HEK293T (cell line): ENCODE data around the gene MACROD2.

Experiments
- CTCF ChIA-PET: fragments of 350-600 bp; formaldehyde crosslinking; extraction: SDS; loops from one replicate; lab custom pipeline; 2021; ENCODE audit warnings: antibody characterized with exemption, inconsistent platforms; lab: Yijun Ruan, JAX
- POLR2A ChIA-PET: fragments of 350-600 bp; formaldehyde crosslinking; extraction: SDS; loops from one replicate; lab custom pipeline; 2020; ENCODE audit warnings: antibody characterized with exemption, inconsistent platforms; lab: Yijun Ruan, JAX
- DNase-seq: peaks from one replicate; pipeline ENCODE4 v3.0.0; 2012; ENCODE audit warnings: mixed read lengths; ENCODE audit errors: extremely low spot score
- ARNT ChIP-seq: fragments of 450-650 bp; IDR thresholded peaks from 2 replicates; pipeline ENCODE4 v1.6.1; 2017; ENCODE audit warnings: mild to moderate bottlenecking
- BHLHE40 ChIP-seq: fragments of 450-650 bp; IDR thresholded peaks from 2 replicates; pipeline ENCODE4 v1.6.1; 2016; ENCODE audit warnings: mild to moderate bottlenecking, moderate library complexity, borderline replicate concordance
- CTBP1 ChIP-seq: fragments of 450-650 bp; IDR thresholded peaks from 2 replicates; pipeline ENCODE4 v1.6.1; 2016; ENCODE audit warnings: borderline replicate concordance
- ELF4 ChIP-seq: fragments of 450-650 bp; IDR thresholded peaks from 2 replicates; pipeline ENCODE4 v1.6.1; 2017; ENCODE audit warnings: antibody characterized with exemption
- FOXA1 ChIP-seq: fragments of 450-650 bp; IDR thresholded peaks from 2 replicates; pipeline ENCODE4 v1.6.1; 2016; ENCODE audit warnings: mild to moderate bottlenecking
- FOXK2 ChIP-seq: fragments of 450-650 bp; IDR thresholded peaks from 2 replicates; pipeline ENCODE4 v1.6.1; 2016; ENCODE audit warnings: mild to moderate bottlenecking
- FOXM1 ChIP-seq: fragments of 450-650 bp; IDR thresholded peaks from 2 replicates; pipeline ENCODE4 v1.6.1; 2017; ENCODE audit warnings: mild to moderate bottlenecking, borderline replicate concordance
- HDGF ChIP-seq: fragments of 450-650 bp; IDR thresholded peaks from 2 replicates; pipeline ENCODE4 v1.6.1; 2017; ENCODE audit warnings: antibody characterized with exemption, borderline replicate concordance
- L3MBTL2 ChIP-seq: fragments of 450-650 bp; conservative IDR thresholded peaks from 2 replicates; pipeline ENCODE4 v1.6.1; 2016; ENCODE audit warnings: mild to moderate bottlenecking
- LEF1 ChIP-seq: fragments of 450-650 bp; IDR thresholded peaks from 2 replicates; pipeline ENCODE4 v1.6.1; 2017; ENCODE audit warnings: mild to moderate bottlenecking, borderline replicate concordance
- NFRKB ChIP-seq: fragments of 450-650 bp; IDR thresholded peaks from 2 replicates; pipeline ENCODE4 v1.6.1; 2016; ENCODE audit warnings: mild to moderate bottlenecking, moderate library complexity
- SP1 ChIP-seq: fragments of 450-650 bp; IDR thresholded peaks from 2 replicates; pipeline ENCODE4 v1.6.1; 2017
- SUZ12 ChIP-seq: fragments of 450-650 bp; IDR thresholded peaks from 2 replicates; pipeline ENCODE4 v1.6.1; 2016; ENCODE audit warnings: mild to moderate bottlenecking
- TARDBP ChIP-seq: fragments of 450-650 bp; IDR thresholded peaks from 2 replicates; pipeline ENCODE4 v1.6.1; 2016
- ZNF384 ChIP-seq: fragments of 450-650 bp; IDR thresholded peaks from 2 replicates; pipeline ENCODE4 v1.6.1; 2016
- TF ChIP-seq, protein P1 (sequence below): fragments of 450-650 bp; IDR thresholded peaks from 2 replicates; pipeline ENCODE4 v1.6.1; 2016

MACROD2 gene

DNA sequence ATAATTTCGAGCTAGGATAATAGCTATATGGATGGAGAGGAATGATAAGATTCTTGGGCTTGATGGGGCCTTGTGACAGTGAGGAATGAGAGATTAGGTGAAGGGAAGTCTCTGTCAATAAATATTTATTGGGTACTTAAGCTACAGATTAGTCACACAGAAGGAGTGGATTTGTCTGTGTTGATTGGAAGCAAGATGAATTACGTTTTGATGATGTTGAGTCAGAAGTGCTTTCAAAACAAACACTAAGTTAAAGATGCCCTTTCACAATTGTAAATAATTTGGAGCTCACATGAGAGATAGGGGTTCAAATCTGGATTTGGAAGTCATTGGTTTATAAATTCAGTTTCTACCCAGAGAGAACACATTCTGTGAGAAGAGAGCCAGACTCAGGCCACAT lies 1743.7 kb downstream of the MACROD2 start:
- TF ChIP-seq FOXM1 = no peak
- no peak for TF ChIP-seq ELF4
- TF ChIP-seq, protein P1, sequence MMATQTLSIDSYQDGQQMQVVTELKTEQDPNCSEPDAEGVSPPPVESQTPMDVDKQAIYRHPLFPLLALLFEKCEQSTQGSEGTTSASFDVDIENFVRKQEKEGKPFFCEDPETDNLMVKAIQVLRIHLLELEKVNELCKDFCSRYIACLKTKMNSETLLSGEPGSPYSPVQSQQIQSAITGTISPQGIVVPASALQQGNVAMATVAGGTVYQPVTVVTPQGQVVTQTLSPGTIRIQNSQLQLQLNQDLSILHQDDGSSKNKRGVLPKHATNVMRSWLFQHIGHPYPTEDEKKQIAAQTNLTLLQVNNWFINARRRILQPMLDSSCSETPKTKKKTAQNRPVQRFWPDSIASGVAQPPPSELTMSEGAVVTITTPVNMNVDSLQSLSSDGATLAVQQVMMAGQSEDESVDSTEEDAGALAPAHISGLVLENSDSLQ = no peak
- no peak for TF ChIP-seq FOXK2
- DNase-seq = no peak
- POLR2A ChIA-PET = no interaction called here
- CTCF ChIA-PET = no interaction called here

DNA sequence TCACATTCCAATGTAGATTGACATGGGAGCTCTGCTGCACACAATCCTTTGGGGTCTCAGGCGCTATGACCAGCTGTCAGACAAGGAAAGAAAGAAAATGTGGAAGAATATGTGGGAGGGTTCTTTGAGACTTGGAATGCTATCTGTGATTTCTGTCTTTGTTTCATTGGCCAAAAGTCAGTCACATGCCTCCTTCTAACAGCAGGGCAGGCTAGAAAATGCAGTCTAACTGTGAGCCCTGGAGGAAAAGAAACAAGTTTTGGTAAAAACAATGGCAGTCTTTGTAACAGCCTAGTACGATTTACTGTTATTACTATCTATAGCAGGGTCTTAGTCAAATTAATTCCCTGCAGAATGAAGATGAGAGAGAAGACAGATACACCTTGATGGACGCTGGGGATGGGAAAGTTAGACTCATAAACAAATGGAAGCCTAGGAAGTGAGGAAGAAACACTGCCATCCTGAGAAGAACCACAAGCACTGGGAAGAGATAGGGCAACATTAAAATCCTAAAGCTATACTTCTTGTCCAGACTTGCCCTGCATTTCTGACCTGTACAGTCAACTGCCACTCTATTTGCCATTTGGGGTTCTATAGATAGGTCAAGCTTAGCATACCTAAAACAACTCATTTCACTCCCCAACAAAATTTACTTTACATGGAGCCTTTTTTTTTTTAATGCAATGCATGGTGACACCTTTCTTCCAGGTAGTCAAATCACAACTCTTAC lies 1744.9 kb downstream of the MACROD2 start:
- TF ChIP-seq HDGF (no peak), ARNT (no peak), NFRKB (no peak), TARDBP (no peak), FOXK2 (no peak), LEF1 (no peak), SP1 (no peak), CTBP1 (no peak), FOXM1 (no peak), FOXA1 (no peak)
- CTCF ChIA-PET = no interaction called here
- POLR2A ChIA-PET = no interaction called here
- no peak for DNase-seq

DNA sequence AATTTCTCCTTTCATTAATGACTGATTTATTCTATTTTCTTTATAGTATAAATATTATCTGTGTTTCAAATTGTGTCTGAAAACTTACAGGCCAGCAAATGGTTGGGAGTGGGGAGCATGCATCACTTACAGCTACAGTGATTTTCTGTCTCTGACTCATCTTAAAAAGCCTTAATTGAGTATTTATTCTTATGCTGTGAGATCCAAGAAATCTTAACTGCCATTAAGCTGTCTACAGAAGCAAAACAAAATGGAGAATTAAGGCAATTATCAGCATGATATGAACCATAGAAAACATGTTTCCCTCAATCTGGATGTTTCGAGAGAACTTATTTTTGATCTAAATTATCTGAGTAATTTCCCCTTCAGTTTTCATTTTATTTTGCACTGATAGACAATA lies 1746.8 kb downstream of the MACROD2 start:
- CTCF ChIA-PET = no interaction called here
- TF ChIP-seq CTBP1 = no peak
- no peak for TF ChIP-seq L3MBTL2
- no peak for TF ChIP-seq HDGF
- DNase-seq = no peak
- POLR2A ChIA-PET = no interaction called here

DNA sequence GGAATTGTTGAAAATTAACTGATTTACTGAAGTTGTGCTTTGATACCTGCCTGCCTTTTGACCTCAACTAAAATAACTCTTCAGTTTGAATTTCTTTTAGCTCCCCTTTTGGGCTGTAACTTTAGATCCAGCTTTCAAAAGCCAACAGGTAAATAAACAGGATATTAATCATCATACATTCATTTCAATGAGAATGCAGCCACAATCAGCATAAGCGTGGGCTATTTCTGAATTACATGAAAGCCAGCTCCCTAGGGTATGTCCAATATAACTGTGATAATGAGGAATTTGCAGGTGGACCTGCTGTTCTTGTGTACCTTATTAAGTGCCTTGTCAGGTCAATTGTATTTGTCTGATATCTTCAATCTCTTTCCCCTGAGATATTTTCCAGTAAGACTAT lies 1747.3 kb downstream of the MACROD2 start:
- ChIA-PET CTCF (no interaction called here), POLR2A (no interaction called here)
- TF ChIP-seq FOXA1 (no peak), LEF1 (no peak), ELF4 (no peak), HDGF (no peak), L3MBTL2 (no peak), ZNF384 (no peak), SUZ12 (no peak), CTBP1 (no peak), SP1 (no peak), FOXK2 (no peak), TARDBP (no peak), ARNT (no peak), FOXM1 (no peak), NFRKB (no peak), BHLHE40 (no peak)
- TF ChIP-seq, protein P1 = no peak
- no peak for DNase-seq

DNA sequence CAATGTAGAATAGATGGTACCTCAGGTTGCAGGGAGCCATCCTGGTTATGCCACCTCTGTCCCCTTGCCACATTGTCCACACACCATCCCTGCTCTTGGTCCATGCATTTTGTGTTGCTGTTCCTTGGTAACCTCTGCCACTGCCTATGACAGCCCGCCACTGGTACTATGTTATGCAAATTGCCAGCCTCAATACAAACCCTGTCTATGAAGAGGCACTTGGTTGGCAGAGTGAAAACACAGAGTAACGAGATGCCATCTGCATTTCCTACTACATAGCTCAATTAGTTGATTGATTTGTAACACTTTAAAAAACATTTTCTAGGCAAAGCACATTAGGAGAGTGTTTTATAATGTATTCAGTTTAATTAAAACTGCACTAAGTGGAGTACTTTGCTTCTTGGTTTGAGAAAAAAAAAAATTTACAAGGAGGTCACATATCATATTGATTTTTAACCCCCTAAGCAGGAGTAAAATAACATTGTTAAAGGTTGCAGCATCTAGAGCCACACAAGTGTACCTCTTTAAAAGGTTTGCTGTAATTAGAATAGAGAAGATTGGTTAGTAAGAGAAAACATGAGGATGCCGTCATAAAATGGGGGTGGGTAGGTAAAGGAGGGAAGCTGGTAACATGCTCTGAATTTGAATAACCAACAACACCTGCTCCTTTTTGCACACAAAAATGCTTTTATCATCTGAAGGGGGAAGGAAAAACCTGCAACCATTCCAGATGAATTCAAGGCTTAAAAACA lies 1760.9 kb downstream of the MACROD2 start:
- no peak for DNase-seq
- no peak for TF ChIP-seq CTBP1
- no peak for TF ChIP-seq L3MBTL2
- TF ChIP-seq, protein P1 = no peak
- TF ChIP-seq BHLHE40 = no peak
- TF ChIP-seq FOXA1 = no peak
- TF ChIP-seq NFRKB = no peak
- no peak for TF ChIP-seq TARDBP
- no peak for TF ChIP-seq LEF1
- TF ChIP-seq FOXM1 = no peak
- TF ChIP-seq ELF4 = no peak
- no peak for TF ChIP-seq FOXK2
- TF ChIP-seq ARNT = no peak
- no peak for TF ChIP-seq HDGF
- no peak for TF ChIP-seq SP1
- POLR2A ChIA-PET = no interaction called here
- CTCF ChIA-PET = interaction anchor here (0.6 kb wide), 1 partner anchor 1130 kb away, joined by 3 read pairs; no protein-coding TSS in a partner anchor

DNA sequence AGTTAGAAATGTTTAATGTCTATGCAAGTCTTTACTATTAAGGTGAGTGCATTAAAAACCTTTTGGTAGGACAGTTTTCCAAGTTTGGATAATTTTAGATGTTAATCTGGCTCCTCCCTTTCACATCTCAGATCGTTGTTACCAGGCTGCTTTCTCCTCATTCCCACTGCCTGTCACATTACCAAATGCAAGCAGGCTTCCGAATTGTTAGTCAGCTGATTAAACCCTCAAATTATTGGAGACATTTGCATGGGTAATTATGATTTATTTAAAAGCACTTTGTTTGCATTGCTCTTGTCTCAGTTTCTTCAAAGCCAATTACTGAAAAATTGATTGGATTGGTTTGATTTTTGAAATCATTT lies 1761.4 kb downstream of the MACROD2 start:
- POLR2A ChIA-PET = no interaction called here
- CTCF ChIA-PET = interaction anchor here (0.6 kb wide), 1 partner anchor 1131 kb away, joined by 3 read pairs; no protein-coding TSS in a partner anchor
- no peak for DNase-seq
- TF ChIP-seq FOXK2 (no peak), SP1 (no peak), BHLHE40 (no peak), FOXA1 (no peak)
- TF ChIP-seq, protein P1 = no peak
